GM23338 (cell line): ENCODE data around the gene MAST2. TPM values are rescaled to one million over a fixed set of nuclear protein-coding genes. Genes with fewer than 3 reads are reported as not detected.

ENCODE experiments used
- ATAC-seq: fragments of 200-7000 bp; cut with Tn5 transposase; 3 replicates; pipeline ENCODE4 v1.9.1; 2020
- DNase-seq: peaks from one replicate; pipeline ENCODE4 v3.0.0-alpha.2; 2015; ENCODE audit warnings: low spot score
- H2AFZ ChIP-seq: fragments of 200-600 bp; sonication (generic); 2 replicates; pipeline ENCODE4 v1.8.0; 2016; ENCODE audit warnings: antibody characterized with exemption, mild to moderate bottlenecking, moderate library complexity
- H3F3A ChIP-seq: fragments of 200-600 bp; sonication (generic); replicated peaks from 2 replicates; pipeline ENCODE4 v1.8.0; 2017; ENCODE audit warnings: antibody characterized with exemption, mixed run types, low read depth
- H3K27ac ChIP-seq: fragments of 200-600 bp; sonication (generic); 2 replicates; pipeline ENCODE4 v1.6.1; 2016; ENCODE audit warnings: low read depth
- H3K27me3 ChIP-seq: fragments of 200-600 bp; sonication (generic); 2 replicates; pipeline ENCODE4 v1.8.0; 2016; ENCODE audit warnings: mild to moderate bottlenecking, mixed run types, moderate library complexity; ENCODE audit not compliant: insufficient read depth
- H3K36me3 ChIP-seq: fragments of 200-600 bp; sonication (generic); 2 replicates; pipeline ENCODE4 v1.8.0; 2016; ENCODE audit warnings: mild to moderate bottlenecking; ENCODE audit not compliant: insufficient read depth
- H3K4me1 ChIP-seq: fragments of 200-600 bp; sonication (generic); 2 replicates; pipeline ENCODE4 v1.8.0; 2016; ENCODE audit warnings: mild to moderate bottlenecking, moderate library complexity; ENCODE audit not compliant: insufficient read depth
- H3K4me2 ChIP-seq: fragments of 200-600 bp; sonication (generic); 2 replicates; pipeline ENCODE4 v1.7.1; 2017; ENCODE audit warnings: mixed run types
- H3K4me3 ChIP-seq: fragments of 200-600 bp; sonication (generic); 2 replicates; pipeline ENCODE4 v1.6.1; 2016; ENCODE audit warnings: mixed run types
- H3K79me2 ChIP-seq: fragments of 200-600 bp; sonication (generic); replicated peaks from 2 replicates; pipeline ENCODE4 v1.8.0; 2017; ENCODE audit warnings: mild to moderate bottlenecking; ENCODE audit not compliant: insufficient read depth
- H3K9me2 ChIP-seq: fragments of 200-600 bp; sonication (generic); 2 replicates; pipeline ENCODE4 v1.8.0; 2017; ENCODE audit not compliant: insufficient read depth
- H4K20me1 ChIP-seq: fragments of 200-600 bp; sonication (generic); replicated peaks from 2 replicates; pipeline ENCODE4 v1.8.0; 2017; ENCODE audit warnings: mild to moderate bottlenecking; ENCODE audit not compliant: insufficient read depth
- H3K27ac Mint-ChIP-seq: 2 replicates; pipeline ENCODE4 v1.8.0; 2020; ENCODE audit warnings: inconsistent platforms, mild to moderate bottlenecking, moderate library complexity, mixed read lengths
- H3K27me3 Mint-ChIP-seq: 3 replicates; pipeline ENCODE4 v1.8.0; 2022; ENCODE audit warnings: low read depth, mild to moderate bottlenecking, moderate library complexity, mixed read lengths, inconsistent platforms; ENCODE audit not compliant: insufficient read depth, poor library complexity
- H3K36me3 Mint-ChIP-seq: 3 replicates; pipeline ENCODE4 v1.8.0; 2021; ENCODE audit warnings: low read depth, mild to moderate bottlenecking, inconsistent platforms, moderate library complexity, mixed read lengths
- H3K4me1 Mint-ChIP-seq: 3 replicates; pipeline ENCODE4 v1.8.0; 2020; ENCODE audit warnings: mild to moderate bottlenecking, inconsistent platforms, mixed read lengths
- H3K4me3 Mint-ChIP-seq: 3 replicates; pipeline ENCODE4 v1.8.0; 2021; ENCODE audit warnings: moderate library complexity, mild to moderate bottlenecking, inconsistent platforms, mixed read lengths
- H3K9me3 Mint-ChIP-seq: 3 replicates; pipeline ENCODE4 v1.8.0; 2020; ENCODE audit warnings: moderate library complexity, mild to moderate bottlenecking, inconsistent platforms, mixed read lengths
- CREB1 ChIP-seq: fragments of 250-450 bp; sonication (Bioruptor Pico); IDR thresholded peaks from 2 replicates; pipeline ENCODE4 v1.5.0; 2020; ENCODE audit warnings: low read depth, mild to moderate bottlenecking, moderate library complexity
- EZH2 ChIP-seq: fragments of 200-600 bp; sonication (generic); IDR thresholded peaks from one replicate; pipeline ENCODE4 v1.8.0; 2017; ENCODE audit warnings: antibody characterized with exemption, mild to moderate bottlenecking, low read depth; ENCODE audit not compliant: unreplicated experiment
- EZH2phosphoT487 ChIP-seq: fragments of 200-600 bp; sonication (generic); IDR thresholded peaks from one replicate; pipeline ENCODE4 v1.8.1; 2018; ENCODE audit warnings: antibody characterized with exemption; ENCODE audit not compliant: unreplicated experiment
- NANOG ChIP-seq: IDR thresholded peaks from 2 replicates; pipeline ENCODE4 v1.6.1; 2016; ENCODE audit warnings: antibody characterized with exemption, borderline replicate concordance
- REST ChIP-seq: IDR thresholded peaks from one replicate; pipeline ENCODE4 v1.6.1; 2018; ENCODE audit warnings: antibody characterized with exemption; ENCODE audit not compliant: unreplicated experiment
- STAT1 ChIP-seq: IDR thresholded peaks from one replicate; pipeline ENCODE4 v1.6.1; 2016; ENCODE audit warnings: antibody characterized with exemption; ENCODE audit not compliant: unreplicated experiment
- ZNF331 ChIP-seq: fragments of 250-450 bp; sonication (Bioruptor Pico); IDR thresholded peaks from 2 replicates; pipeline ENCODE4 v1.5.0; 2020; ENCODE audit warnings: low read depth, mild to moderate bottlenecking, moderate library complexity
- polyA plus RNA-seq: library from polyadenylated mRNA; unstranded; fragments of >200 nt; fragmentation: Nextera tagmentation; extraction: Ambion mirVana; gene quantifications from 2 replicates; pipeline ENCODE4 v1.2.1, GENCODE V29; 2016
- total RNA-seq: library from RNA; depleted of rRNA; stranded (reverse); fragments of >200 nt; shearing (Covaris generic); gene quantifications from 2 replicates; pipeline ENCODE4 v1.2.3, GENCODE V29; 2014

Gene MAST2
- total and polyA plus RNA-seq, 2 experiments from 2014 or later = 11.5 to 57.7 TPM

- TF ChIP-seq REST (no peak), EZH2phosphoT487 (no peak), EZH2 (no peak), CREB1 (no peak)
Observed at GRCh38 chr1:45785583-45785982, 17.8 kb upstream of the MAST2 start (continued).

- no peaks in the 10 kb centered on the region for H3K27me3 ChIP-seq
- DNase-seq = no peak
Observed at GRCh38 chr1:45787905-45788304, 15.5 kb upstream of the MAST2 start.

More at GRCh38 chr1:45787905-45788304, 15.5 kb upstream of the MAST2 start:
- no peak overlapping the region for H3K4me3 ChIP-seq
- H3K4me1 ChIP-seq = no peaks in the 10 kb centered on the region
- no peak for ATAC-seq
- Mint-ChIP-seq H3K4me3 (no peak overlapping the region), H3K27ac (no peak overlapping the region), H3K9me3 (no peaks in the 10 kb centered on the region), H3K36me3 (no peaks in the 10 kb centered on the region), H3K27me3 (no peaks in the 10 kb centered on the region), H3K4me1 (no peaks in the 10 kb centered on the region)
- TF ChIP-seq NANOG = no peak
- TF ChIP-seq EZH2 = no peak
- no peak for TF ChIP-seq REST
- no peak for TF ChIP-seq ZNF331 (CRISPR knock-in tag)
- no peak for TF ChIP-seq EZH2phosphoT487
- no peak for TF ChIP-seq STAT1
- H2AFZ ChIP-seq = no peak overlapping the region
- no peaks in the 10 kb centered on the region; the same call in 1 of the 2 replicates for H3K9me2 ChIP-seq
- H3K79me2 ChIP-seq = no peaks in the 10 kb centered on the region
- H3K27ac ChIP-seq = no peak overlapping the region
- H3K4me2 ChIP-seq = no peak overlapping the region
- no peaks in the 10 kb centered on the region for H4K20me1 ChIP-seq
- no peaks in the 10 kb centered on the region for H3F3A ChIP-seq
- H3K36me3 ChIP-seq = no peaks in the 10 kb centered on the region
